Measurements from ENCODE around the gene BCL2.
"Not testable (repeated sequence)": the region's sequence is repeated elsewhere in the genome, so short reads cannot be mapped to it uniquely, and the experiment has no call there.

The BCL2 gene

DNA sequence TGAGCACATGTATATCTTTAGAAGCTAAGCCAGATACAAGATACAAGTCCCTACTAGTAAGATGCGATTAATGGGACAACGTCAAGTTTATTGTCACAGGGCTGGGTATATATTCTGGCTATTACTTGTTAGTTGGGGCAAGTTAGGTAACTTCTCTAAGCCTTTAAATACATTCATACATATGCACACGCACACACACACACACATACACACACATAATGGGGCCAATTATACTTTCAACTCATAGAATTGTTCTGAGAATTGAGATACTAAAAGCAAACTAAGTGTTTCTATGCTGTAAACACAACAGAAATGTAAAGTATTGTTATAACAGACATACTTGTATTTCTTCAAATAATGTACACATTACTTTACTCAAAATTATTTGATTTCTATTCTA lies 116.1 kb downstream of the BCL2 start:
- H3K27me3 ChIP-seq (ENCODE audit: control insufficient read depth, insufficient read depth, low read length, poor library complexity, severe bottlenecking) = no peaks in the 10 kb centered on the region
- H3K4me3 ChIP-seq (ENCODE audit: insufficient read depth, low read depth, low read length) = no peak overlapping the region
- no peaks in the 10 kb centered on the region for H3K4me1 ChIP-seq (ENCODE audit: control insufficient read depth, insufficient read depth, low read length)
- H3K9me3 ChIP-seq (ENCODE audit: control insufficient read depth, low read length) = no peaks in the 10 kb centered on the region
- no peaks in the 10 kb centered on the region for H3K36me3 ChIP-seq (ENCODE audit: control insufficient read depth, insufficient read depth, low read length)
- no peak overlapping the region for H3K27ac ChIP-seq (ENCODE audit: insufficient read depth, low read depth, low read length, poor library complexity, severe bottlenecking)
- 93 to 95% methylated on average over 3 of the region's 3 CpGs for WGBS, 2 experiments

DNA sequence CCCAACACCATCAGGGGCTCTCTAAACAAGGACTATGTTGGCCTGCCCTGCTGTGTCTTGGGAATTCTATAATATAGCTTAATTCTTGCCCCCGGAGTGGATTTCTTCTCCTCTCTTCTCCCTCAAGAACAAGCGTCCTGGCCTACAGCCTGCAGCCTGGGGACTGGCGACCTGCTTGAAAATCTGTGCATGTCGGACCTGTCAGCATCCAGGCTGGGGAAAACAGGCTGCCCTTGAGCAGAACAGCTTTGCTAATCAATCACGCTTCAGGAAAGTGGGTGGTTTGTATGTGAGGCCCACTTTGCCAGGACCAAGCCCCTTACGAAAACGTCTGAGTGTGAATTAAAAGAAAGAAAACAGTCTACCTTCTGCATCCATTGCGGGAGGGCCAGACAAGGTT lies 116.7 kb downstream of the BCL2 start:
- Histone ChIP-seq H3K9me3 (ENCODE audit: control insufficient read depth, low read length) (no peaks in the 10 kb centered on the region), H3K27ac (ENCODE audit: insufficient read depth, low read depth, low read length, poor library complexity, severe bottlenecking) (no peak overlapping the region), H3K27me3 (ENCODE audit: control insufficient read depth, insufficient read depth, low read length, poor library complexity, severe bottlenecking) (no peaks in the 10 kb centered on the region), H3K4me1 (ENCODE audit: control insufficient read depth, insufficient read depth, low read length) (no peaks in the 10 kb centered on the region), H3K36me3 (ENCODE audit: control insufficient read depth, insufficient read depth, low read length) (no peaks in the 10 kb centered on the region), H3K4me3 (ENCODE audit: insufficient read depth, low read depth, low read length) (no peak overlapping the region)
- WGBS, 2 experiments = 87 to 92% methylated on average over 8 of the region's 8 CpGs

DNA sequence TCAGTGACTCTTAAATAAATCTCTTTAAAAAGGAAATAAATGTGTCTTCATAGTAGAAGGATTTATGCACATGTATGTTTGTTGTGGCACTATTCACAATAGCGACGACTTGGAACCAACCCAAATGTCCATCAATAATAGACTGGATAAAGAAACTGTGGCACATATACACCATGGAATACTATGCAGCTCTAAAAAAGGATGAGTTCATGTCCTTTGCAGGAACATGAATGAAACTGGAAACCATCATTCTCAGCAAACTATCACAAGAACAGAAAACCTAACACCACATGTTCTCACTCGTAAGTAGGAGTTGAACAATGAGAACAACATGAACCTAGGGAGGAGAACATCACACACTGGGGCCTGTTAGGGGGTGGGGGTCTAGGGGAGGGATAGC lies 118.1 kb downstream of the BCL2 start:
- H3K36me3 ChIP-seq (ENCODE audit: control insufficient read depth, insufficient read depth, low read length) = not testable (repeated sequence)
- 84 to 86% methylated on average over 2 to 3 of the region's 3 CpGs for WGBS, 2 experiments

DNA sequence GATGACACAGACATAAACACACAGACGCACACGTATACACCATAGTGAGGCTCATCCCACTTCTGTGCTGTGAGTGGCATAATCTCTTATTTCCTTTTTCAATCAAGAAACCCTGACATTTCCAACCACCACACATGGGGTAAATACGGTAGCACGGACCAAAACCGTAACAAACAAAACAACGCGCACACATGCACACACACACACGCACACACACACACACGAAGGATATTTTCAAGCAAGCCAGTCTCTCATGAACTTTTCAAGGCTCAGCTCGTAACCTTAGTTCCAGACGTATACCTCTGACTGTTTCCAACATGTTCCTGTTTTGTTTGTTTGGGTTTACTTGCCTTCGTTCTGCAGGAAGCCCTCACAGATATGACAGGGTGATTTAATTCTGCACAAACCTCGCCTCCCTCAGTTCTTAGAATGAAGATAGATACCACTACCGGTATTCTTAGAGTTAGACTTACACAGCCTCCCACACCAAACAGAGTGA lies 119.8 kb downstream of the BCL2 start:
- H3K27me3 ChIP-seq (ENCODE audit: control insufficient read depth, insufficient read depth, low read length, poor library complexity, severe bottlenecking) = no peaks in the 10 kb centered on the region
- 88 to 91% methylated on average over 14 of the region's 14 CpGs for WGBS, 2 experiments
- no peak overlapping the region for H3K4me3 ChIP-seq (ENCODE audit: insufficient read depth, low read depth, low read length)
- H3K9me3 ChIP-seq (ENCODE audit: control insufficient read depth, low read length) = no peaks in the 10 kb centered on the region
- H3K27ac ChIP-seq (ENCODE audit: insufficient read depth, low read depth, low read length, poor library complexity, severe bottlenecking) = no peak overlapping the region
- H3K36me3 ChIP-seq (ENCODE audit: control insufficient read depth, insufficient read depth, low read length) = no peaks in the 10 kb centered on the region
- H3K4me1 ChIP-seq (ENCODE audit: control insufficient read depth, insufficient read depth, low read length) = no peaks in the 10 kb centered on the region

More for the DNA sequence above, 118.1 kb downstream of the BCL2 start:
- not testable (repeated sequence) for H3K9me3 ChIP-seq (ENCODE audit: control insufficient read depth, low read length); H3K27ac ChIP-seq (ENCODE audit: insufficient read depth, low read depth, low read length, poor library complexity, severe bottlenecking); H3K27me3 ChIP-seq (ENCODE audit: control insufficient read depth, insufficient read depth, low read length, poor library complexity, severe bottlenecking); H3K4me1 ChIP-seq (ENCODE audit: control insufficient read depth, insufficient read depth, low read length); H3K4me3 ChIP-seq (ENCODE audit: insufficient read depth, low read depth, low read length)

DNA sequence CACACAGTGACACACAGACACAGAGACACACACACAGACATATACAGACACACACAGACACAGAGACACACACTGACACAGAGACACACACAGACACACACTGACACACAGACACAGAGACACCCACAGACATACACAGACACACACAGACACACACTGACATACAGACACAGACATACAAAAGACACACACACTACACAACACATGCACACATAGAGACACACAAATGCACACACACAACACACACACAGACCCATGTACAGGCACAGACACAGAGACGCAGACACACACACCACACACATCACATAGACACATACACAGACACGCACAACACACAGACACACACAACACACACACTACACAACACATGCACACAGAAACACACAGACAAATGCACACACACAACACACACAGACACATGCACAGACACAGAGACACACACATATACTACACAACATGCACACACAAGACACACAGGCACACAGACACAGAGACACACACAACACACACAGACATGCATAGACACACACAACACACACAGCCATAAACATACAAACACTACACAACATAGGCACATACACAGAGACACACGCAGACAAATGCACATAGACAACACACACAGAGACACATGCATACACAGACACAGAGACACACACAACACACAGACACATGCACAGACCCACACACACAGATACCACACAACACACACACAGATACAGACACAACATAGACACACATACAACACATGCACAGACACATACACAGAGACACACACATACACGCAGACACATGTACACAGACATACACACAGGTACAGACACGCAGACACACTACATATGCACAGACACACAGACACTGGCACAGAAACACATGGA lies 120.5 kb downstream of the BCL2 start:
- no peaks in the 10 kb centered on the region for H3K27me3 ChIP-seq (ENCODE audit: control insufficient read depth, insufficient read depth, low read length, poor library complexity, severe bottlenecking)
- no peaks in the 10 kb centered on the region for H3K4me1 ChIP-seq (ENCODE audit: control insufficient read depth, insufficient read depth, low read length)
- 90 to 92% methylated on average over 5 of the region's 5 CpGs for WGBS, 2 experiments
- H3K9me3 ChIP-seq (ENCODE audit: control insufficient read depth, low read length) = no peaks in the 10 kb centered on the region
- no peaks in the 10 kb centered on the region for H3K36me3 ChIP-seq (ENCODE audit: control insufficient read depth, insufficient read depth, low read length)
- no peak overlapping the region for H3K27ac ChIP-seq (ENCODE audit: insufficient read depth, low read depth, low read length, poor library complexity, severe bottlenecking)
- no peak overlapping the region for H3K4me3 ChIP-seq (ENCODE audit: insufficient read depth, low read depth, low read length)

GRCh38 chr18:63198098-63198760 lies 121.3 kb downstream of the BCL2 start:
- Histone ChIP-seq H3K36me3 (ENCODE audit: control insufficient read depth, insufficient read depth, low read length) (no peaks in the 10 kb centered on the region), H3K4me1 (ENCODE audit: control insufficient read depth, insufficient read depth, low read length) (no peaks in the 10 kb centered on the region), H3K27ac (ENCODE audit: insufficient read depth, low read depth, low read length, poor library complexity, severe bottlenecking) (no peak overlapping the region), H3K4me3 (ENCODE audit: insufficient read depth, low read depth, low read length) (no peak overlapping the region), H3K27me3 (ENCODE audit: control insufficient read depth, insufficient read depth, low read length, poor library complexity, severe bottlenecking) (no peaks in the 10 kb centered on the region), H3K9me3 (ENCODE audit: control insufficient read depth, low read length) (no peaks in the 10 kb centered on the region)
- 67 to 87% methylated on average over 2 of the region's 2 CpGs for WGBS, 2 experiments

GRCh38 chr18:63197246-63197869 lies 122.2 kb downstream of the BCL2 start:
- H3K4me1 ChIP-seq (ENCODE audit: control insufficient read depth, insufficient read depth, low read length) = no peaks in the 10 kb centered on the region
- WGBS, 2 experiments = 68 to 76% methylated on average over 7 to 8 of the region's 8 CpGs

GRCh38 chr18:63195326-63196159 lies 124.0 kb downstream of the BCL2 start:
- Histone ChIP-seq H3K36me3 (ENCODE audit: control insufficient read depth, insufficient read depth, low read length) (no peaks in the 10 kb centered on the region), H3K4me3 (ENCODE audit: insufficient read depth, low read depth, low read length) (no peak overlapping the region), H3K9me3 (ENCODE audit: control insufficient read depth, low read length) (no peaks in the 10 kb centered on the region), H3K4me1 (ENCODE audit: control insufficient read depth, insufficient read depth, low read length) (no peaks in the 10 kb centered on the region), H3K27me3 (ENCODE audit: control insufficient read depth, insufficient read depth, low read length, poor library complexity, severe bottlenecking) (no peaks in the 10 kb centered on the region), H3K27ac (ENCODE audit: insufficient read depth, low read depth, low read length, poor library complexity, severe bottlenecking) (no peak overlapping the region)
- 99 to 100% methylated on average over 4 of the region's 4 CpGs for WGBS, 2 experiments

More at GRCh38 chr18:63197246-63197869, 122.2 kb downstream of the BCL2 start:
- Histone ChIP-seq H3K4me3 (ENCODE audit: insufficient read depth, low read depth, low read length) (no peak overlapping the region), H3K27me3 (ENCODE audit: control insufficient read depth, insufficient read depth, low read length, poor library complexity, severe bottlenecking) (no peaks in the 10 kb centered on the region), H3K9me3 (ENCODE audit: control insufficient read depth, low read length) (no peaks in the 10 kb centered on the region), H3K27ac (ENCODE audit: insufficient read depth, low read depth, low read length, poor library complexity, severe bottlenecking) (no peak overlapping the region), H3K36me3 (ENCODE audit: control insufficient read depth, insufficient read depth, low read length) (no peaks in the 10 kb centered on the region)

GRCh38 chr18:63192885-63193349 lies 126.7 kb downstream of the BCL2 start:
- H3K36me3 ChIP-seq (ENCODE audit: control insufficient read depth, insufficient read depth, low read length) = no peaks in the 10 kb centered on the region
- 89 to 97% methylated on average over 3 of the region's 3 CpGs for WGBS, 2 experiments

More at GRCh38 chr18:63192885-63193349, 126.7 kb downstream of the BCL2 start:
- Histone ChIP-seq H3K27me3 (ENCODE audit: control insufficient read depth, insufficient read depth, low read length, poor library complexity, severe bottlenecking) (no peaks in the 10 kb centered on the region), H3K9me3 (ENCODE audit: control insufficient read depth, low read length) (no peaks in the 10 kb centered on the region), H3K4me1 (ENCODE audit: control insufficient read depth, insufficient read depth, low read length) (no peaks in the 10 kb centered on the region), H3K27ac (ENCODE audit: insufficient read depth, low read depth, low read length, poor library complexity, severe bottlenecking) (no peak overlapping the region), H3K4me3 (ENCODE audit: insufficient read depth, low read depth, low read length) (no peak overlapping the region)
